ENCODE measurements around the gene CCSER2.
A peak's percentile ranks its signal among the peaks of the same experiment; 100 is the strongest.

Gene CCSER2

DNA sequence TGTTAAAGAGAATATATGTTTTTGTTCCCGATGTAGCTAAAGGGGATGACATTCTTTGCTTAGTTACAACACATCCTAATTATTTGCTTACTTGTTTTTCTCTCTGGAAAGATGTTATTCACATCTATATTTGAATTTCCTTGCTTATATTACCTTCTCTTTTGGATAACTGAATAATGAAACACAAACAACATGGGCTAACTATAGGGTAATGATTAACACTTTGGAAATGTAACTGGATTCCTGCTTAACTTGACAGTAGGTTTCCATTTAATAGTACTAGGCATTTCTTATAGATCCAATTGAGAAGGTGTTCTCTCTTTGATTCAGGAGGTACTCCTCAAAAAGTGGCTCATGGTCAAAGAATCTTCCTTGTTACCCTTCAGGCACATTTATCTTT is 141.1 kb downstream of the CCSER2 start:
- H3K4me3 ChIP-seq (replicated peaks; ENCODE audit: low read depth, low read length), result no peak overlapping the region
- TF ChIP-seq, protein P1, sequence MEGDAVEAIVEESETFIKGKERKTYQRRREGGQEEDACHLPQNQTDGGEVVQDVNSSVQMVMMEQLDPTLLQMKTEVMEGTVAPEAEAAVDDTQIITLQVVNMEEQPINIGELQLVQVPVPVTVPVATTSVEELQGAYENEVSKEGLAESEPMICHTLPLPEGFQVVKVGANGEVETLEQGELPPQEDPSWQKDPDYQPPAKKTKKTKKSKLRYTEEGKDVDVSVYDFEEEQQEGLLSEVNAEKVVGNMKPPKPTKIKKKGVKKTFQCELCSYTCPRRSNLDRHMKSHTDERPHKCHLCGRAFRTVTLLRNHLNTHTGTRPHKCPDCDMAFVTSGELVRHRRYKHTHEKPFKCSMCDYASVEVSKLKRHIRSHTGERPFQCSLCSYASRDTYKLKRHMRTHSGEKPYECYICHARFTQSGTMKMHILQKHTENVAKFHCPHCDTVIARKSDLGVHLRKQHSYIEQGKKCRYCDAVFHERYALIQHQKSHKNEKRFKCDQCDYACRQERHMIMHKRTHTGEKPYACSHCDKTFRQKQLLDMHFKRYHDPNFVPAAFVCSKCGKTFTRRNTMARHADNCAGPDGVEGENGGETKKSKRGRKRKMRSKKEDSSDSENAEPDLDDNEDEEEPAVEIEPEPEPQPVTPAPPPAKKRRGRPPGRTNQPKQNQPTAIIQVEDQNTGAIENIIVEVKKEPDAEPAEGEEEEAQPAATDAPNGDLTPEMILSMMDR (IDR thresholded peaks at IDR 0.05; ENCODE audit: low read length, missing control alignments), result no peak
- DNase-seq (ENCODE audit: low read depth), result no peak

DNA sequence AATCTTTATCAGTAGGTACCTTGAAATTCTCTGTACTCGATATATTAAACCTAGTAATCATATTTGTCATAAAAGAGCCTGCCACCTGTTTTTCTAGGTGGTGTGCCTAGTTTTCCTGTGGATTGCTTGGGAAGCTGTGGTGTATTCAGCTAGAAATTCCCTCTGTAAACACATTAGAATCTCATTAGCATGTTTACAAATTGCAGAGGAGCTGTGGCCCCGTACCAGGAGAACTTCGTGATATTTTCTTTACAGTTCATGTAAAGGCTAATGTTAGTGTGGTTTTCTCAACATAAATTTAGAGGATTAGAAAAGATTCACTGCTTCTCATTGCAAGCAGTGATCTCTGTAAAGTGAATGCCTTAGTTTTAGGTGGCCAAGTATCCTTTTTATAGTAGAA is 144.7 kb downstream of the CCSER2 start:
- no peak for DNase-seq (ENCODE audit: low read depth)
- no peak overlapping the region for H3K4me3 ChIP-seq (replicated peaks; ENCODE audit: low read depth, low read length)
- TF ChIP-seq, protein P1 (IDR thresholded peaks at IDR 0.05; ENCODE audit: low read length, missing control alignments), result no peak

DNA sequence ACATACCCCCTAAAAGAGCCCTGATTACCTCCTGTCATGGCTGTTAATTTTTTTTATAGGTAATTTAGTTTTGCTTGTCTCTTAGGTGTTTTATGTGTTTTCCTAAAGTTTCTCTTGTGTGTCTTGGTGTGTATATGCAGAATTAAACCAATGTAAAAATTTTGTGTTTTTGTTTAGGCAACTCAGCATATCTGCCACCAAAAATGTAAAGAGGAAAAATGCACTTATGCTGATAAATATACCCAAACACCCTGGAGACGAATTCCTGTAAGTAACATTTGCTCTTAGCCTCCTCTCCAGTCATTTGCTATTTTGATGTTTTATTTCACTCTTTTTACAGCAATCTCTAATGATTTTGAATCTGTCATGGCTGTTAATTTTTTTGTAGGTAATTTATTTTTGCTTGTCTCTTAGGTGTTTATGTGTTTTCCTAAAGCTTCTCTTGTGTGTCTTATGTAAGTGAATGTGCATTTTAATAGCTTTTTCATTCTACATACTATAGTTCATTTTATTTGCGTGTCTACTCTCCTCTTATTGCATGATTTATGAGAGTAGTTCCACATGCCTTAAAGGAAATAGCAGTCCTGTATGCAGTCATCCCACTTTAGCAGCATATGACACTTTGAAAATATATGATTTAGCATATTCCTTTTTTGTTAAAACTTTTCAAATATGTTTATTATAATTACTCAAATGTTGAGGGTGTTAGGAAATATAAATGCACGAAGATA is 149.2 kb downstream of the CCSER2 start:
- TF ChIP-seq, protein P1 (IDR thresholded peaks at IDR 0.05; ENCODE audit: low read length, missing control alignments), result no peak
- DNase-seq (ENCODE audit: low read depth), result no peak
- no peak overlapping the region for H3K4me3 ChIP-seq (replicated peaks; ENCODE audit: low read depth, low read length)

DNA sequence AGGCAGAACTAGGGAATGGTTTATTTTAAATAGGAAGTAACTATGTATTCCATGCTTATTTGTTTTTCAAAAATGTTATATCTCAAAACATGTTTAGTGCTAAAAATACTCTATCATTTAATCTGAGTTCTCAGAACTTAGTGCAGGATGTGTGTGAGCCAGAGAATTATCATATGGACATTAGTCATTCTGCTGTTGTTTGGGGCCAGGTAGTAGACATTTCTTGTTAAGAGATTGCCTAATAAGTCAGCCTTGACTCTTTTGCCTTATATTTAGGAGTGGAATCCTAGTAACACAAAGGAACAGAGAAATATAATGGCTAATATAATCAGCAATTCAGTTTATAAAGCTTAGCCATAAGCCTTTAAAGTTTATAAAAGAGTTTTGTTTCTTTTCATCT is 149.8 kb downstream of the CCSER2 start:
- peak; percentile 76 for DNase-seq (ENCODE audit: low read depth)
- TF ChIP-seq, protein P1 (IDR thresholded peaks at IDR 0.05; ENCODE audit: low read length, missing control alignments), result no peak
- no peak overlapping the region for H3K4me3 ChIP-seq (replicated peaks; ENCODE audit: low read depth, low read length)

DNA sequence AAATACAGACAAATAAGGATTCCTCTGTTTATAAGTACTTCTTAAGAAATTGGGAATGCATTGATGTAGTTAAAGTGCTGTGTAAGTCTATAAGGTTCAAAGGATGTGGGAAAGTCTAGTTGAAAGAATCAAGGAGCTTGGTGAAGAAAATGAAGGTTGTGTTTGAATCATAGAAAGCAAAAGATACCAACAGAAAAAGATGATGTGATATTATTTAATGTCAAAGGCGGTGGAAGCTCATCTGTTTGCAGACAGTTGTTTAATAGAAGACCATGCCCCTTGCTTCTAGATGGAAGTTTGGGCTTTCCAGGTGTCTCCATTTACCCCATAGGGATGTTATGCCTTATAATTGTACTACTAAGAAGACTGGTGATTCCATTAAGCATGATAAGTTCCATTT is 150.3 kb downstream of the CCSER2 start:
- H3K4me3 ChIP-seq (replicated peaks; ENCODE audit: low read depth, low read length), result no peak overlapping the region
- TF ChIP-seq, protein P1 (IDR thresholded peaks at IDR 0.05; ENCODE audit: low read length, missing control alignments), result no peak

DNA sequence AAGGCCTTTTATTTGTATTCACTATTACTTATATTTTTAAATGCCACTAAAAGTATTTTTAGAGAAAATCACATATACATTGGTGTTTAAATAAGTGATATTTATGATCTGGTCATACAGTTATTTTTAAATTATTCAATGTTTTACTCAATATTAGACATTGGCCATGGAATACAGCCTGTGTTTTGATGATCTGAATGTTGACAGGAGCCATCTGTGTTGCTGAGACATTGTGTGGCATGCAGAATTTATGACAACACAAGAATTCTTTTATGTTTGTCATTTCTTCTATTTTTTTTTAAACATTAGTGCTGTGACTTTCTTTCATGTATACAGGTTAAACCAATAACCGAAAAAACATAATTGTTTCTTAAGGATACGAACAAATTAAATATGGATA is 156.2 kb downstream of the CCSER2 start:
- no peak overlapping the region for H3K4me3 ChIP-seq (replicated peaks; ENCODE audit: low read depth, low read length)
- TF ChIP-seq, protein P1 (IDR thresholded peaks at IDR 0.05; ENCODE audit: low read length, missing control alignments), result no peak
- DNase-seq (ENCODE audit: low read depth), result no peak

More for the DNA sequence above, 150.3 kb downstream of the CCSER2 start:
- DNase-seq (ENCODE audit: low read depth), result no peak

DNA sequence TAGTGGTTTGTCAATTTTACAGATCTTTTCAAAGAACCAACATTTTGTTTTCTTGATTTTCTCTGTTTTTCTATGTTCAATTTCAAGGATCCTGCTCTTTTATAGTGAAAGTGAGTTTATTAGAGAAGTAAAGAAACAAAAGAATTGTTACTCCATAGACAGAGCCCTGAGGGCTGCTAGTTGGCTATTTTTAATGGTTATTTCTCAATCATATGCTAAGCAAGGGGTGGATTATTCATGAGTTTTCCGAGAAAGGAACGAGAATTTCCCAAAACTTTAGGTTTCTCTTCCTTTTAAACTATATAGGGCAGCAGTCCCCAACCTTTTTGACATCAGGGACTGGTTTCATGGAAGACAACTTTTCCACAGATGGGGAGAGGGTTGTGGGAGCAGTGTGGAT is 165.0 kb downstream of the CCSER2 start:
- no peak overlapping the region for H3K4me3 ChIP-seq (replicated peaks; ENCODE audit: low read depth, low read length)
- no peak for DNase-seq (ENCODE audit: low read depth)
- TF ChIP-seq, protein P1 (IDR thresholded peaks at IDR 0.05; ENCODE audit: low read length, missing control alignments), result no peak
